Endothelial cell of hepatic sinusoid (primary cell): ENCODE measurements around the gene UXS1.
"Not testable (repeated sequence)": the region's sequence is repeated elsewhere in the genome, so short reads cannot be mapped to it uniquely, and the experiment has no call there.

Experiments used
- in situ Hi-C: cut with HindIII; loops from 2 replicates; pipeline ENCODE4 v1.10.0; 2017; ENCODE audit warnings: low sequenced_read_pairs

The UXS1 gene

DNA sequence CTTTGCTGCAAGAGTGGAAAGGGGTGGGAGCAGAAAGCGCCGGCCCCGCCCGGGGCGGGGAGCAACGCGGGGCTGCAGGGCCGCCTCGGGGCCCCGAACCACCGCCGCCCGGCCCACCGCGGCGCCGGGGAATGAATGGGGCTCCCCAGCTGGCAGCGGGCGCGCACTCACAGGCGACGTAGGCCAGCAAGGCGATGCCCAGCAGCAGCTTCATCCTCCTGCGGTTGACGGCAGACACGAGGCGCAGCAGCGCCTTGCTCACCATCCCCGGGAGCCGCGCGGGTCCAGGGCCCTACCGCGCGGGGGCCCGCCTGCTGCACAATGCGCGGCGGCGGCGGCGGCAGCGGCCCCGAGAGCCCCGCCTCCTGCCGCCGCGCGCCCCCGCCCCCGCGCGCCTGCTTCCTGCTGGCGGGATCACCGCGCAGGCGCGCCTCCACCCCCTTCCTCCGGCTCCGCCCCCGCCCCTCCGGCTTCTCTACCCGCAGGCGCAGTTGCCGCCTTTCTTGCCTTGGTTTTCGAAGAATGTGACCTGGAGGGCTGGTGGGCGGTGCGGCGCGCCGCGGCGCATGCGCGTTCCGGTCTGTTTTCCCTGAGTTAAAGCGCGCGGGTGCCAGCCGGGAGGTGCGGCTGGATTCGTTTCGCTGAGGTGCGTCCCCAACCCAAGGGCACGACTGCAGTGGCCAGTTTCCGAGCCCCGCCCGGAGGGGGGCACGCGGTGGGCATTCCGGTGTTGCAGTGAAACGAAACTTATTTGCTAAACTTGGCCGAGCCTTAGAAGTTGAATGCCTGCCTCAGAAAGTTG is at the start of gene UXS1:
Gene UXS1 (minus strand): TSS at position 325 of the 802 bp plus-strand sequence. CDS start 60 bp downstream, at position 265.
- in situ Hi-C loops, result no loop called here

- in situ Hi-C loops, result not testable (repeated sequence)
Measured at GRCh38 chr2:106239491-106239890, 45.4 kb upstream of the UXS1 start.

DNA sequence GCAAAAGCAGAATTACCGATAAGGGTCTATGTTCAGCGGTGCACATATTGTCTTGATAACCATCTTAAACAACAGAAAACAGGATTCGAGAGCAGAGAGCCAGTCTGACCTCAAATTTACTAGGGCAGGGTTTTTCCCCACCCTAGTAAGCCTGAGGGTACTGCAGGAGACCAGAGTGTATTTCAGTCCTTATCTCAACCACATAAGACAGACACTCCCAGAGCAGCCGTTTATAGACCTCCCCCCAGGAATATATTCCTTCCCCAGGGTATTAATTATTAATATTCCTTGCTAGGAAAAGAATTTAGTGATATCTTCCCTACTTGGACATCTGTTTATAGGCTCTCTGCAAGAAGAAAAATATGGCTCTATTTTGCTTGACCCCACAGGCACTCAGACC is 41.3 kb upstream of the UXS1 start:
- in situ Hi-C loops, result not testable (repeated sequence)

DNA sequence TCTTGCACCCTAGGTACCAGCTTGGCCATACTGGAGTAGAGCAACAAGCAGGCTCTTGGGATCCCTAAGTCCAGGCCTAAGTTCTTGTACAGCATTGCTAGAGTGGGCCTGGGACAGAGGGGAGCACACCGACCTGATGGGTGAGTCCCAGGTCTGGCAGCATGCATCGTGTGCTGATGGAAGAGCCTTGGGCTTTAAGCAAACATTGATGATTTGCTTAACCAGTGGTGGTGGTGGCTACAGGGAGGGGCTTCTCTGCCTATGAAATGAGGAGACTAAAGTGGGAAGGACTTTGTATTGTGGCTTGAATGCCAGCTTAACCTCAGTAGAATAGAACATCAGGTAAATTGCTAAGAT is 39.2 kb upstream of the UXS1 start:
- in situ Hi-C loops, result no loop called here

DNA sequence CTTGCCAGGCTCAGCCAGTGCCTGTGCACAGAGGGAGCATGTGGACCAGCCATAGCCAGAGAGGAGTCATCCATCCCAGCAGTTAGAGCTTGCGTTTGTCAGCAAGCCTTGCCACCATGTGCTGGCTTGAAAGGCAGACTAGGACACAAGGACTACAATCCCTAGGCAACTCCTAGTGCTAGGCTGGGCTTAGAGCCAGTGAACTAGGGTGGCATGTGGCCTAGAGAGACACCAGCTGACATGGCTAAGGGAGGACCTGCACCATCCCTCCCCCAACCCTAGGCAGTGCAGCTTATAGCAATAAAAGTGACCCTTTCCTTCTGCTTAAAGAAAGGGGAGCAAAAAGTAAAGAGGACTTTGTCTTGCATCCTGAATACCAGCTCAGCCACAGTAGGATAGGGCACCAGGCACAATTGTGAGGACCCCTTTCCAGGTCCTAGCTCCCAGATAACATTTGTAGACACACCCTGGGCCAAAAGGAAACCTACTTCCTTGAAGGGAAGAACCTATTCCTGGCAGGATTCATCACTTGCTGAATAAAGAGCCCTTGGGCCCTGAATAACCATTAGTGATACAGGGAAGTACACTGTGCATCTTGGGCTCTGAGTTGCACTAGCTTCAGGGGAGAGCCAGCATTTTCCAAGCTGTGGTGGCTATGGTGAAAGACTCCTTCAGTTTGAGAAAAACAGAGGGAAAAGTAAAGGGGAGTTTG is 38.7 kb upstream of the UXS1 start:
- in situ Hi-C loops, result no loop called here

- in situ Hi-C loops, result no loop called here
Measured at GRCh38 chr2:106223347-106223746, 29.2 kb upstream of the UXS1 start.

DNA sequence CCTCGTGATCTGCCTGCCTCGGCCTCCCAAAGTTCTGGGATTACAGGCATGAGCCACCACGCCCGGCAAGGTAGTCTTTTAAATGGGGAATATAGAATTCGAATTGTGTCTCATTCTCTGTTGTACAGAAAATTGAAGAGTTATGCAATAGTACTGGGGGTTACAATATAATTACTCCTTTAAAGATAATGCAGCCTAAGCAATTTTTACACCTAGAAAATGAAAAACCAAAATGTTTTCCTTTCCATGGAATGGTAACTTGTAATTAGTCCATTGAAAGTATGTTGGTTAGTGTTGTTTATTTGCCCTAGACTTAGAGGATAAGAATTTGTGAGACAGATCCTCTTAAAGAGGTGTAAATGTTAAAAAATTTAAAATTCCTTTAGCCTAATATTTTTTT is 28.0 kb upstream of the UXS1 start:
- in situ Hi-C loops, result not testable (repeated sequence)

GRCh38 chr2:106219813-106220212 is 25.7 kb upstream of the UXS1 start:
- in situ Hi-C loops, result no loop called here

DNA sequence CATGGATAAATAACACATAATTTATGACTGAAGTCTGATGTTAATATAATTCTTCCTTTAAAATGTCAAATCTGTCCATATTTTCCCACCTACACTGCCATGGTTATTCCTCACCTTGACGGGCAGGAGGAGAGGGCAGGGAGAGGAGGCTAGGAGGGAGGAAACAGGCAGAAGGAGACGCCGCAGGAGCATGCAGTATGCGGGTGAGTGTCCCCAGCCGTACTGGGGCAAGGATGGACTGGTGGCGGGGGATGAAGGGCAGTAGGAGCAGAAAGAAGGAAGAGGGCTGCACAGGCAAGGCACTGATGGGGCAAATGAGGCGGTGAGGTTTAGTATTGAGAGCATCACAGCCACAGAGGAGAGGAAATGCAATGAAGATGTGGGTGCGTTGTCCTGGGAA is 25.1 kb upstream of the UXS1 start:
- in situ Hi-C loops, result not testable (repeated sequence)

DNA sequence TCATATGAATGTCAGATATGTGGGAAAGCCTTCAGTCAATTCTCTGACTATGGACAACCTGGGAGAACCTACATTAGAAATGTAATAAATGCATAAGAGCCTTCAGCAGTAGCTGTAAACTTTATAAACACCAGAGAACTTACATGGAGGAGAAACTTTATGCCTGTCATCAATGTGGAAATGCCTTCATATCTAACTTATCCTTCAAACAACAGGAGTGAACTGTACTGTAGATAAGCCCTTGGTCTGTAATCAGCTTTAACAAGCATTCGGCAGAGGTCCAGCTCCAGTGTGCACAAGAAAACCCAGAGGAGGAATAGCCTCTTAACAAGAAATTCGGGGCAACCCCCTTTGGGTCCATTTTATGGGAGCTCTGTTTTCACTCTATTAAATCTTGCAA is 14.8 kb upstream of the UXS1 start:
- in situ Hi-C loops, result no loop called here

DNA sequence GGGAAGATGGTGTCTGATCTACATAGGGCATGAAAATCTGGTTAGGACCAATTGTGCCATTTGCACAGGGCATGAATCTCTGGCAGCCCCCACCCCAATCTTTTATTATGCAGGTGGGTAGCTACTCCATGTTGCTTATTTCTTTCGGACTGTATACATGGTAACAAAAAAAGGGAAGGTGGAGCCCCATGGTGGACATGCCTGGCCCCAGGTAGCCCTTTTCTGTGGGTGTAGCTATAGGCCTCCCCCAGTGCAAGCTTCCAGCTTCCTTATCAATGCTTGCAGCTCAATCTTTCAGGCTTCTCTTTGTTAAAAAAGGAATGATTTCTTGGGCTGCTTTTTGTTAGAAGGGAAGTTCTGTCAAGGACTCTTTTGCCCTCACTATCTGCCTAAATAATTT is 14.3 kb upstream of the UXS1 start:
- in situ Hi-C loops, result no loop called here

- in situ Hi-C loops, result no loop called here
Measured at GRCh38 chr2:106207246-106207645, 13.1 kb upstream of the UXS1 start.

GRCh38 chr2:106205488-106205887 is 11.4 kb upstream of the UXS1 start:
- in situ Hi-C loops, result no loop called here

- in situ Hi-C loops, result not testable (repeated sequence)
Measured at GRCh38 chr2:106204551-106204950, 10.4 kb upstream of the UXS1 start.

DNA sequence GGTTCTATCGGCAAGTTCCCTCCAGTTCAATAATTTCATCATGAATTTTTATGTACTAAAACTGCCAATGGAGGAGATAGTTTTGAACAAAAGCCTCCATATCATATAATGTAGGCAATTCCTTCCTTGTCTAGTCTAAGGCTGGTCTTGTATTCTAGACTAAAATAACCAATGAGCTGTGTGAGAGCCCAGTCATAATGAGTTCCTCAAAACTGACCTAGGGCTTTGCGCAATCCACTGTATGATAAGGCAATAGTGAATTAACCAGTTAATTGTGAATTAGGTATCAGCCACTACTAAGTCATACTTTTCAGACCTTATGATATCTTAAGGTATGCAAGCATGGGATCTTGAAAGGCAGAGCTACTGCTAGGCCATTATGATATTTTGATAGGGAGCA is 7.6 kb upstream of the UXS1 start:
- in situ Hi-C loops, result no loop called here

DNA sequence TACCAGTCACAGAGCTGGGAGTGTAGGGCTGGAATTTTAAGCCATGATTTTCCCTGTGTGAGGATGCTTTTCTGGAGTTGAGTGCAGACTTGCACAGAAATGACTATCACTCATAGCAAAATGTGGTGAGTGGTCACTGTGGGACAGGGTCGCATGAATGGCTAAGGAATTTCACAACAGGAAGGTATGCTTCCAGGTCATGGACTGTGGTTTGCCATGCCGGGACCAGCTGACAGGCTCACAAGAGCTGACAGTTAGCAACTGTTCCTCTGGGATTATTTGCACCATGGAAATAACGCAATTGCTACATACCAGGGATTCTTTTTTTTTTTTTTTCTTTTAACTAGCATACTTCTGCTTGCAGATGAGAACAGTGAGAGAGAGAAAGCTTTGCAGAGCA is 3.8 kb upstream of the UXS1 start:
- in situ Hi-C loops, result no loop called here

DNA sequence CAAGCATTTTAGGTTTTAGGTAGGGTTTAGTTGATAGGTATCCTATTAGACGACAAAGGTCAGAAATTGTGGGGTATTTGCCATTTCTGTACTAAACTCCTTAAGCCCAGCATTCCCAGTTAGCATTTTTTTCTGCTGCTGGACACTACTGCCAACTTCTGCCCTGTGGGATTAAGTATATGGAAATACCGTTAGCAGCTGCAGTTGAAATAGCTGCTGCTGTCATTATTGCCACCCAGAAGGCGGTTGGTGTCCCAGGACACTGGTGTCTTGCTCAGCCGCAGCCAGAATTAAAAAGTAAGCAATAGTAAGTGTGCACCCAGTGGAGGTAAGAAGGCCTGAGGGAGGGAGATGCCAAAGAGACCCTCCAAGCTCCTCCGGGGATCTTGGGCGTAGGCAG is 1.9 kb upstream of the UXS1 start:
- in situ Hi-C loops, result no loop called here

- in situ Hi-C loops, result no loop called here
Measured at GRCh38 chr2:106195456-106195855, 1.4 kb upstream of the UXS1 start.

DNA sequence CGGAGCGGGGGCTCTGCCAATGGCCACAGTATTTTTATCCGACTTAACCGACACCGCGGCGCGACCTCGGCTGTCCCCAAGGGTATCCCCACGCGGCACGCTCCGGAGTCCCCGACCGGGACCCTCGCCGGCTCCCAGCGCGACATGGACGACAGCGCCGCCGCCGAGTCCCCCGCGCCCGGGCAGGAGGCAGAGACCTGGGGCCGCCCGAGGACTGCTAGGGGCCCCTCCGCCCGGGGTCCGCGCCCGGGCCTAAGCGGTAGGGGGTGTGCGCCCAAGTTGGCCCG is 468 bp downstream of the UXS1 start:
- in situ Hi-C loops, result no loop called here

GRCh38 chr2:106192752-106193689 is 1.1 kb downstream of the UXS1 start:
- in situ Hi-C loops, result no loop called here

- in situ Hi-C loops, result no loop called here
Measured at GRCh38 chr2:106191511-106192016, 2.5 kb downstream of the UXS1 start.
